CD4-positive, alpha-beta T cell treated with Interferon alpha-2 for 1 hour (primary cell): ENCODE data around the gene CGB1.
A peak's percentile ranks its signal among the peaks of the same experiment; 100 is the strongest.

Source experiments
- DNase-seq, 2 donors: peaks; one replicate each; pipeline ENCODE4 v3.0.0-alpha.2; 2020 to 2022

CGB1 gene

DNA sequence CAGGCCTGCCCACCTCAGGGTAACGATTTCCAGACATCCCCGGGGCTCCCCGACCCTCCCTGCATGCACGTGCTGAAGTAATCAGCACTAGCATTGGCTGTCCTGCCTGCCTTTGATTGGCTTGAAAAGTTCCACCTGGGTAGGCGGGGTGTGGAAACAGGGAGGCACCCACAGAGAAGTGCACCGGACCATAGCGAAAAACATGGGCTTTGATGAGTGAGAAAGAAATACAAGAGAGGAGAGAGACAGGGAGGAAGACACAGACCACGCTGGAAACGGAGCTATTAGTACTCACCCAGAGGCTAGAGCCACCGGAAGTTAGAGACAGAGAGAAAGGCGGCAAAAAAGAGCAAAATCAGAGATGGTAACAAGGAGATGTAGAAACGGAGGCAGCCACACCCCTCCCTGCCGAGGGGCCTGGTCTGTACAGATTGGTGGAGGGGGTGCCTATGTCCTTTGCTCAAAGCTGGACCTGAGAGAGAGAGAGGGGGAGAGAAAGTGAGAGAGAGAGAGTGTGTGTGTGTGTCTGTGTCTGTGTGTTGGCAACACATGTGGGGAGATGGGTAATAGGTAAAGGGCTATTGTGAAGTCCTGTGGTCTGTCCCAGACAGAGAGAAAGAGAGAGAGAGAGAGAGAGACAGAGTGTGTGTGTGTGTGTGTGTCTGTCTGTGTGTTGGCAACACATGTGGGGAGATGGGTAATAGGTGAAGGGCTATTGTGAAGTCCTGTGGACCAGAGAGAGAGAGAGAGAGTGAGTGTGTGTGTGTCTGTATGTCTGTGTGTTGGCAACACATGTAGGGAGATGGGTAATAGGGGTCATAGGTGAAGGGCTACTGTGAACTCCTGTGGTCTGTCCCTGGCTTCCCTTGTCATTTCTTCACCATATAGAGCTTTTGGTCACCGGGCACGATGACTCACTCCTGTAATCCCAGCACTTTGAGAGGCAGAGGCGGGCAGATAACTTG, 15.5 kb downstream of the CGB1 start:
- DNase-seq: no peak

DNA sequence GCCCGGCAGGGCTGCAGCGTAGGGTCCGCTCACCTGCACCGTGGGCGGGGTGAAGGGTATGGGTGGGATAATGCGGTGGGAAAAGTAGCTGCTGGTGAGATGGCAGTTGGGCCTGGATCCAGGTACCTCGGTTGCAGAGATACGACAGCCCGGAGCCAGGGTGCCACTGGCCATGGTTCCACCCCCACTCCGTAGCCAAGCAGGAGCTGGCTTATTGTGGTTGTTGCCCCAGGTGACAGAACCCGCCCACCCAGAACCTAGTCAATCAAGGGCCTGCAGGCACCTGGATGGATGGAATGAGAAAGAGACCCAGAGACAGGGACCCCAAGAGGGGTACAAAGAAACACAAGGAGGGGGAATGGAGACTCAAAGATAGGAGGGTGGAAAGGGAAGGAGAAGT, 16.4 kb downstream of the CGB1 start:
- DNase-seq: no peak

DNA sequence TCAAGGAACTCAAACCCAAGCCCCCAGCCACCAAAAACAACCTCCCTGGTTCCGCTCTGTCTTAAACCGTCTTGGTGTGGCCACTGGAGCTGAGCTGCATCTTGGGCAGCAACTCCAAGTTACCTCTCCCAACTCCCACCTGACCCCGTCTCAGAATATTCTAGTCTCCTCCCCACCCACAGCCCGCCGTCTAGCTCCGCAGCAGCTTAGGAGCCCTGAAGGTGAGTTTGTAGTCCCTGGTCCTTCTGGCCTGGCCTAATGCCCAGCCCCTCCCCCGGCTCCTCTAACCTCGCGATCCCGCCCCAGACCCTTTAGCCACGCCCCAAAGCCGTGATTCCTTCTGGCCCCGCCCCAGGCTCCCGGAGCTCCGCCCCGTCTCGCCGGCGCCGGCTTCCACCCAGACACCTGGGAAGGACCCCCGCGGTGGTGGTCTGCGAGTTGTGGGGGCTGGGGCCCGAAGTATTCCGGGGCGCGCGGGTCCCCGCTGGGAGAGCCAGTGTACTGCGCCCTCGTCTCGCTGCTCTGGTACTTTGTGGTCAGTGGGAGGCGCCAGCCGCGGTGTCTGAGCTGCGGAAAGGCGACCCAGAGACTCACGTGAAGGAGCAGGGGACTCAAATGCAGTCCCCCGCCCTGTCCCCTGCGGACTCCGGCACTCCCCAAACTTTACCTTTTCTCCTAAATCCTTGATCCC, 17.3 kb downstream of the CGB1 start:
- DNase-seq: peak; percentile 63 to 74

DNA sequence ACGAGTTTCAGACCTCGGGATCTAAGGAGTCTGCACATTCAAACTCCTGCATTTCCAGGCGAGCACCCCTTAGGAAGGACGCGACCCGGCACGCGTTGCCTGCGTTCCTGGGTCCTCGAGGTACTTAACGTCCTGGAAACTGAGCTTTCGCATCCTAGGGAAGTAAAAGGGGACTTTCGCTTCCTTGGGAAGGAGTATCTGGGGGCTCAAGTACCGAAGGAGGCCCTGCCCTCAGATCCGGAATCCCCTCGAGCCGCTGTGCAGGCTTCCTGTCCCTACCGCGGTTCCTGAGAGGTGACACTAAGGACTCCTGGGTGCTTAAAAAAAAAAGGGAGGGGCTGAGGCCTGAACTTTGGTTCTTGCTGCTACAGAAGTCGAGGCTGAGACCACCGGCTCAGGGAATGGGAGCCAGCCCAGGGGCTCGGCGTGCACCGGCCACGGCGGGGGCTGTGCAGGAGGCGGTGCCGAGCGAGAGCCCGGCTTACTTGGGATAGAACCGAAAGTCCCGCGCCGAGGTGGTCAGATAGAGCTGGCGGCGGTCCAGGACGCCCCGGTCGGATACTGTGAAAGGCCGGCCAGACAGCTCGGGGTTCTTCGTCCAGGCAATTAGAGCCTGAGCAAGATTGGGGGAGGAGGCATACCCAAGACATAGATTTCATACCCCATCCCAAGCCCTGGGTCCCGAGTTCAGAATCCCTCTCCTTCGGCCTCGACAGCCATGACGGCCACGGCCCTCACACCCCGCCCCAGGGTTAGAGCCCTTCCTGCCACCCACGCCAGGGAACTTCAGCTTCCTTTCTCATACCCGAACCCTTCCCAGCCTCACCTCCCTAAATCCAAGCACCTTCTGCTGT, 18.1 kb downstream of the CGB1 start:
- peak in 1 of 2 donors; percentile 37 for DNase-seq

DNA sequence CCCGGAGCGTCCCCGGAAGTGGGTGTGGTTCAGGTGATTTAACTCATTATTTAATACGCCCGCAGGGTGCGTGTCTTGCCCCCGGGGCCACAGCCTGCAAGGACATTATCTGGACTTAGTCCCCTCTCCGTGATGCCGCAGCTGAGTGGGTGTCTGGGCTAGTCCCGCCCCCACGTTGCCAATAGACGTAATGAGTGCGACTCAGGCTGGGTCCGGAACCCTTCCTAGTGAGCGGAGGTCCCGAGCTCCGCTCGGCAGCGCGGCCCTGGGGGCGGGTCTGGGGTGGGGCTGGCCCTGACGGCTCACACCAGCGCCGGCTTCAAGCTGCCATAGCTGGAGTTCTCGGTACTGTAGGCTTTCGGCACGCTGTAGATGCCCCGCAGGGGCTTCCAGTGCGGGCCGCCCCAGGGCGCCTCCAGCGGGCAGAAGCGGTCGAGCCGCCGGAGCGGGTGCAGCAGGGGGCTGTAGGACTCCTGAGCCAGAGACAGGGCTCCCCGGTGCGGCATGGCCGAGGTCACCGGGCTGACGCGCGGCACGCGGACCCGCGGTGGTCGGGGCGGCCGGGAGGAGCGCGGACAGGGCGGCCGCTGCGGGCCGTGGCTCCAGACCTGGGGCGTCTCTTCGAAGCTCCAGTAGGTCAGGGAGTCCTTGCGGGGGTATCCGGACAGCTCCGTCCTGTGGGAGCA, 18.9 kb downstream of the CGB1 start:
- DNase-seq: peak; percentile 71 to 76

DNA sequence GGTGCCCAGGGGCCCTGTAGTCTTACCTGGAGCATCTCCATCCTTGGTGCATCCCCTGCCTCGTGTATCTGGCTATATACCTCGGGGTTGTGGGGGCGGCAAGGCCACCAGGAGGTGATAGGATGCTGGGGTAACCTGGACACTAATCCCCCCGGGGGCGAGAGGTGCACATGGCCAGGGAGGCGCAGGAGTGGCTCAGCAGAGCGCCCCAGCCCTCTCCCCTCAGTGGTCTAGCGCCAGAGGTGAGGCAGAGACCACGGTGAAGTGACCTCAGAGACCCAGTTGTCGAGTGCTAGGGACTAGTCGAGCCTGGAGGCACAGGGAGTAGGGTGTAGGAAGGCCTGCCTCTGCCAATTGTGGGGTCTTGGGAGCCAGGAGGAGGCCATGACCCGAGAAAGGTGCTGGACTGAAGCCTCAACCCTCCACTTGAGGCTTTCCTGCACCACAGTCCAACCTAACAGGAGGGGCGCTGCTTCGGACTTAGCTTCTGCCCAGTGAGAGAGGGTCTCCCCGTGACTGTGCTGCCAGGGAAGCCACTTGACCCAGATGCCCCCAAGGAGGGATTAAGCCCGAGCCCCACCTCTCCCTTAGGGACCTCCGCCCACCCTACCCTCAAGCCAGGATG, 19.5 kb downstream of the CGB1 start, which contains the start of gene LHB:
Gene LHB, minus strand, starts transcription at position 51 of the 625 bp plus-strand sequence. Its CDS starts 10 bp downstream, at position 41.
- no peak for DNase-seq

DNA sequence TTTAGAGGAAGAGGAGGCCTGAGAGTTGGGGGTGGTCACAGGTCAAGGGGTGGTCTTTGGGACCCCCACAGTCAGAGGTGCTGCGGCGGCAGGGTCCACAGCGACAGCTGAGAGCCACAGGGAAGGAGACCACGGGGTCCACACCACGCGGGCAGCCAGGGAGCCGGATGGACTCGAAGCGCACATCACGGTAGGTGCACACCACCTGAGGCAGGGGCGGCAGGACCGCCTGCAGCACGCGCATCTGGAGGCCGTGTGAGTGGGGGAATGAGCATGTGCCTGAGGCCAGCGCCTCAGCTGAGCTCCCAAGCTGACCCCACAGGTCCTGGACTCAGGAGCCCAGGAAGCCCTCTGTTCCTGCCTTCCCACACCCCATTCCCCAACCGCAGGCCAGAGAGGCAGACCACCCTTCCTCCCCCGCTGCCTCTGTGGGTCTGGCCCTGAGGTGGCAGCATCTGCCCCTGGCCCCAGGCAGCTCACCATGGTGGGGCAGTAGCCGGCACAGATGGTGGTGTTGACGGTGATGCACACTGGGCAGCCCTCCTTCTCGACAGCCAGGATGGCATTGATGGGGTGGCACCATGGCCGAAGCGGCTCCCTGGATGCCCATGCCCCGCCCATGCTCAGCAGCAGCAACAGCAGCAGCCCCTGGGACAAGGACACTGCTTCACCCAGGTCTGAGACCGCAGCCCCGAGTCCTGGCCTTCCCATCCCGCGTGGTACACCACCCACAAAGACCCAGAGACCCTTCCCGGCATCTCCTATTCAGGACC, 20.4 kb downstream of the CGB1 start:
- DNase-seq: no peak

DNA sequence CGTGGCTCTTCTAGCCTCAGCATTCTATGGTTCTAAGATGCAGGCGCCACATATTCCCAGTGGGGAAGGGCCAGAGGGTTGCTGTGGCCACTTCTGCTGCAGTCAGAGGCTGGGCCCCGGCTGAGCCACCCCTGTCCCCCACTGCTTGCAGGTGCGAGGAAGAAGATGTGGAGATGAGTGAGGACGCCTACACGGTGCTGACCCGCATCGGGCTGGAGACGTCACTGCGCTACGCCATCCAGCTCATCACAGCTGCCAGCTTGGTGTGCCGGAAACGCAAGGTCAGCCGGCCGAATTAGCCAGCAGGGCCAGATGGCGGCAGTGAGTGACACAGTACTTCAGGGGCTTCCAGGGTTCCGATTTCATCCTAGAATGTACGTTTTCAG, 21.8 kb downstream of the CGB1 start:
- DNase-seq: no peak

DNA sequence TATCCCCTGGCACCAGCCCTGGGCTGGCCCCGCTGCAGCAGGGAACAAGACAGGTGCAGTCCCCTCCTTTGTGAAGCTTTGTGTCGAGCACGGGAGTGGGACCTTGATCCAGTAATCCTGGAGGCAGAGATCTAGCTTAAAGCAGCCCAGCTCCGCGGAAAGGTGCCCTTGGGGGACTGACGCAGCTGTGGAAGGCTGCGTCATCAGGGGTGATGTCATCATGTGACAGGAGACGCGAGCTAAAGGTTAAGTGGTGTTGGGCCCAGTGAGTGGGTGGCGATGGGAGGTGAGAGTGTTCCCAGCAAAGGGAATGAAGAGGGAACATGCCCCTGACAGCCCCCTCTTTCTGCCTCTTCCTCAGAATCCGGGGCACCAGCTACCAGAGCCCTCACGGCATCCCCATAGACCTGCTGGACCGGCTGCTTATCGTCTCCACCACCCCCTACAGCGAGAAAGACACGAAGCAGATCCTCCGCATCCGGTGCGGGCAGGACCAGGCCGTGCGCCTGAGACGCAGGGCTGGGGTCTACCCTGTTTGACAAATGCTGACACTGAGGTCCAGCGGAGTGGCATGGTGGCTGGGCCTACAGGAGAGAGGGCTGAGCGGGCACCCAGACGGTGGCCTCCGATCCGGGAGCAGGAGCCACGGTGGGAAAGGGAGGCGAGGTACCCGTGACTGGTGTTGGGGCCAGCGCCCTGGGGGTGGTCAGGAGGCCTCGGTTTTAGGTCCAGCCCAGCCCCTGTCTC, 22.4 kb downstream of the CGB1 start:
- no peak for DNase-seq

DNA sequence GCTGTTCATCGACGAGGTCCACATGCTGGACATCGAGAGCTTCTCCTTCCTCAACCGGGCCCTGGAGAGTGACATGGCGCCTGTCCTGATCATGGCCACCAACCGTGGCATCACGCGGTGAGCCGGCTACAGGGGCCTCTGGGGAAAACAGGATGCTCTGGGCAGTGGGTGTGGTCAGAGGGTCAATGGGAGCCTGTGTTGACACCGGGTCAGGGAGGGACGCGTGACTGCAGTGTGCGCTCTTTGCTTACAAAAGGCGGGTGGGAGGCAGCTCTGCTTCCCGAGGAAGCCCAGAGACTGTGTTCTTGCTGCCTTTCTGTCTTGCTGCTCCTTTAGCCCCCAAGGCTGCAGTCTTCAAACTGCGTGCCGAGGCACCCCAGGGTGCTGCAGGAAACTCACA, 25.5 kb downstream of the CGB1 start:
- no peak for DNase-seq

DNA sequence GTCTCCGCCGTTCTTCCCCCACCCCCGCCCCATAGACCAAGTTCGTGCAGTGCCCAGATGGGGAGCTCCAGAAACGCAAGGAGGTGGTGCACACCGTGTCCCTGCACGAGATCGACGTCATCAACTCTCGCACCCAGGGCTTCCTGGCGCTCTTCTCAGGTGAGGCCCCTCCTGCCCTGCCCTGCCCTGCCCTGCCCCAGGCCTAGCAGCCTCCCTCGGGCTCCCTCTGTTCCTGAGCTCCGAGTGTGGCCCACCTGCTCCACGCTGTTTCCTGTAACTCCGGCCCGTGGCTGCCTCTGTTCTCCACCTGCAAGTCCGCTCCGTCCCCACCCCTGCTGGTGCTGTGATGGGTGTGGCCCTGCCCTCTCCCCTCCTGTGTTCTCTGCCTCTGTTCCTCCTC, 26.2 kb downstream of the CGB1 start:
- no peak for DNase-seq

DNA sequence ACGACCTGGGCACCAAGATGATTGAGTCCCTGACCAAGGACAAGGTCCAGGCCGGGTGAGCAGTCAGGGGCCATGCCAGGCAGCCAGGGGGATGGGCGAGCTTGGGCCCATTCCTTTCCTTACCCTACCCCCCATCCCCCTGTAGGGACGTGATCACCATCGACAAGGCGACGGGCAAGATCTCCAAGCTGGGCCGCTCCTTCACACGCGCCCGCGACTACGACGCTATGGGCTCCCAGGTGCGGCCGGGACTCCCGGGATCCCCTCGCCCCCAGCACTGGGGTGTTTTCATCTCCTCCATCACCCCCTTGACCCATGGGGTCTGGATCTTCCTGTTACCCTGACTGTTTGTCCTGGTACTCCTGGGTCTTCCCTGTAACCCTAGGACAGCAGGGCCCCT, 26.9 kb downstream of the CGB1 start:
- no peak for DNase-seq

DNA sequence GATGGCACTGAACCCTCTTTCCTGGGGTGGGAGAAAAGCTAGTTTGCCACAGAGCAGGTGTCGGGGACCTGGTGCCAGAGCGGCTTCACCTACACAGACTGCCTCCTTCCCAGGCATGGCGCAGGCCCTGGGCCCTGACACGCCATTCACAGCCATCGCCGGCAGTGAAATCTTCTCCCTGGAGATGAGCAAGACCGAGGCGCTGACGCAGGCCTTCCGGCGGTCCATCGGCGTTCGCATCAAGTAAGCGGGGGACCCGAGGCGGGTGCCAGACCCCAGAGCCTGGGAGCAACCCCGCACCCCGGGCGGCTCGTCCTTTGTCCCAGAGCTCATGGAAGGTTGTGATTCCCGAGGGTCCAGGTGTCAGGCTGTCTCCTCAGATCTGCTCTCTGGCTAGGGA, 29.8 kb downstream of the CGB1 start:
- no peak for DNase-seq

DNA sequence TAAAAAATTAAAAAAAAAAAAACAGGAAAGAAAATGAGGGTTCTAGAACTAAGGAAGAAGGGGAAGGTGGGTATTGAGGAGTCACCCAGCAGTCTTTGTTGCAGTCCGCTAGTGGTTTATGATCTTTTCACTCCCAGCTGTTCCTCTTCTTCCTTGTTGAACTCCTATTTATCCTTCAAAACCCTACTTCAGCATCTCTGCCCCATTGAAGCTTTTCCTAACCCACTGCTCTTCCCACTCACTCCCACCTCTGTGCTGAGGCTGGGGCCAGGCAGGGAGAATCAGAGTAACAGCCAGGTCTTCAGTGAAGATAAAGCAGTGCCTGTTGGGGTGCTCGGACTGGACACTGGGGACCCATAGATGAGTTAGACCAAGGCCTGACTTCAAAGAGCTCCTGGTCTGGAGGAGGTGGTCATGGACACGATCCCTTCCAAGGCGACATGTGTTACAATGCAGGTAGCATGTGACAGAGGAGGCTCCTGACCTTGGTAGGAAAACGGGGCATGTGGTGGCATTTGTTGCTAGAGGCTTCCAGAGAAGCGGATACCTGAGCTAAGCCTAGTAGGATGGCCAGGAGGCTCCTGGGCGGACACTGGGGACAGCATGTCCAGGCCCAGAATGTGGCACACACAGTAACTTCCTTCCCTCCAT, 31.6 kb downstream of the CGB1 start:
- DNase-seq: no peak

DNA sequence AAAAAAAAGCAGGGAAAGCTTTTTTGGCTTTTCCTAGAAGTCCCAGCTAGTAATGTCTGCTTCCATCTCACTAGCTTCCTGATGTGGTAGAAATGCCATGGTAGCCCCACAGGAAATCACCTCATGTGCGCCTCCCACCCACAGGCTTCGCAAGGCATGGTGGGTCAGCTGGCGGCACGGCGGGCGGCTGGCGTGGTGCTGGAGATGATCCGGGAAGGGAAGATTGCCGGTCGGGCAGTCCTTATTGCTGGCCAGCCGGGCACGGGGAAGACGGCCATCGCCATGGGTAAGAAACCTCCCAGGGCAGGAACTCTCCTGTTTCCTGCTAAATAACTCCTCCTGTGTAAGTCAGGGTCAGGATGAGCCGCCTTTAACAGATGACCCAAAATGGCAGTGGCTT, 32.6 kb downstream of the CGB1 start:
- no peak for DNase-seq

DNA sequence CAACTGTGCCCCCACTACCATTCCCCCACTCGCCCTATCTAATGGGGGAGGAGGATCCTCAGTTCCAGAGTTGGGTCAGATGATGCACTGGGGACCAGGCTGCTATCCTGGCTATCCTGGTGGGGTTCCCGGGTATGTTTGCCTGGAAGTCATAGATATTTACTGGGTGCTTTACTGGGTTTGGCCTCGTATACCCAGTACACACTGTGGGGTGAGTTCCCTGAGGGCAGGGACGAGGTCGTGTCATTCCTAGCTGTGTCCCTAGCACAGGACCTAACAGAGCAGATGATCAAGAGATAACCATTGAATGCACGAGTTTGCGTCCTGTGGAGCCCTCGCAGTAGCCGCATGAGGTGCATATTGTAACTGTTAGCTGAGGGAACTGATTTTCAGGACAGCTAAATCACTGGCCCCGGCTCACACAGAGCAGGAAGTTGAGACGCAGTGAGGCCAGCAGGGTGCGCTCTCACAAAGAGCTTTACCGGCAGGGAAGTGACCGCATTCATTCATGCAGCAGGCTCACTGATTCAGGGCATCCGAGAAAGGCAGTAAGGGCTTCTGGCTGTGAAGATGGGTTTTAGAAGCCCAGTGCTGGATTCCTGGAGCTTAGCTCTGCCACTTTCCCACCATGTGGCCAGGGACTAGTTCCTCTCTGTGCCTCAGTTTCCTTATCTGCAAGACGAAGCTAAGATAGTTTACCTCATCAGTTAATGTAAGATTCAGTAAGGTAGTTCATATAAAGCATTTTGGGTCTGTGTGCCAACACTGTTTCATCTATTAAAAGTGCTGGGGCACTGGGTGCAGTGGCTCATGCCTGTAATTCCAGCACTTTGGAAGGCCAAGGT, 37.0 kb downstream of the CGB1 start:
- peak; percentile 61 to 80 for DNase-seq

DNA sequence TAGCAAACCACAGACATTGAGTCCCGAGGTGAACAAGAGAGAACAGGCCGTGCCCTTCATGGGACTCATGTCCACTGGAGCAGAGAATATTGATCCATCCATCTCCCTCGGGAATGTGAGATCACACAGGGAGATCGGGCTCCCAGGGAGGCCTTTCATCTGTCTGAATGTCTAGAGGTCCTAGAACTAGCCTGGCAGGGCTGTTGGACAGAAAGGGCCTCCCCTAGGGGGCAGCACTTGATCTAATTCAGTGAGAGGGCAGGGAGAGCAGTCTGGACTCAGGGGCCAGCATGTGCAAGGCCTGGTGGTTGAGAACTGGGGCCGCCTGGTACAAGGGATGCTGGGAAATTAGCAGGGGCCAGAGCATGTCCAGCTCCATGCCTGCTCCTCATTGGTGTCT, 38.7 kb downstream of the CGB1 start:
- DNase-seq: peak; percentile 37 to 58

DNA sequence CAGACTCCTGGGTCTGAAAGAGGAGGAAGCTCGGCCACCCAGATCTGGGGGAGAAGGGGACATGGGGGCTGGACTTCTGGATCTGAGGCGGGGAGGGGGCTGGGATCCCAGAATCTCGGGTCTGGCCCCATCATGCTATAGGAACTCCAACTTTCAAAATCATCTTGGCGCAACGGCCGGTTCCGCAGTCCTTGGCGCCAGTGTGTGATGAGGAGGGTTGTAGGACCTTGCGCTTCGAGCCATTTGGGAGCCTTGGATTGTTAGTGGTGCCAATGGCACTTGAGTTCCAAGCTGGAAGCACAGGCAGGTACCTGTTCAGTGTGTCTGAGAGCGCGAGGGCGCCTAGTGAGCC, 42.7 kb downstream of the CGB1 start:
- DNase-seq: no peak
